SK-N-SH (cell line): Measurements from ENCODE around the gene CDK5RAP2. TPM values are rescaled to one million over a fixed set of nuclear protein-coding genes. Genes with fewer than 3 reads are reported as not detected.

Source experiments
- CTCF ChIA-PET: fragments of 300-600, 350-600 bp; formaldehyde crosslinking; extraction: SDS; loops from one replicate; lab custom pipeline; 2021; lab: Yijun Ruan, JAX
- POLR2A ChIA-PET: fragments of 350-600 bp; sonication (Branson Sonifier 250); formaldehyde crosslinking; extraction: SDS; loops from one replicate; lab custom pipeline; 2020; ENCODE audit warnings: antibody characterized with exemption, inconsistent platforms; lab: Yijun Ruan, JAX
- DNase-seq: peaks from one replicate; pipeline ENCODE4 v3.0.0; 2012
- H2AFZ ChIP-seq: fragments of 200-600 bp; sonication (generic); 2 replicates; pipeline ENCODE4 v1.8.1; 2016; ENCODE audit warnings: antibody characterized with exemption, mild to moderate bottlenecking, low read depth
- H3F3A ChIP-seq: fragments of 200-600 bp; sonication (generic); replicated peaks from 2 replicates; pipeline ENCODE3; 2016; ENCODE audit warnings: antibody characterized with exemption, mild to moderate bottlenecking; ENCODE audit not compliant: insufficient read depth
- H3K27ac ChIP-seq, 2 experiments: fragments of 200-500 bp in 1 of 2; fragments of 200-600 bp in 1 of 2; sonication (Bioruptor generic) in 1 of 2; sonication (generic), shearing (Covaris generic) in 1 of 2; 2 replicates each; pipeline versions ENCODE4 v1.5.1 to v1.6.1; 2014 to 2016; ENCODE audit warnings: low read depth in 2 of 2, inconsistent platforms in 1 of 2, low read length in 1 of 2, mild to moderate bottlenecking in 1 of 2, mixed read lengths in 1 of 2
- H3K27me3 ChIP-seq: fragments of 200-600 bp; sonication (generic), shearing (Covaris generic); 2 replicates; pipeline ENCODE4 v1.6.1; 2016; ENCODE audit warnings: mixed run types; ENCODE audit not compliant: insufficient read depth
- H3K36me3 ChIP-seq, 2 experiments: fragments of 200-500 bp in 1 of 2; fragments of 200-600 bp in 1 of 2; sonication (Bioruptor generic) in 1 of 2; sonication (generic) in 1 of 2; replicated peaks in 1 of 2; 2 replicates each; pipeline versions ENCODE3 to v1.5.1; 2014 to 2016; ENCODE audit warnings: low read length in 1 of 2, mild to moderate bottlenecking in 1 of 2; ENCODE audit not compliant: insufficient read depth in 2 of 2, control insufficient read depth in 1 of 2
- H3K4me1 ChIP-seq, 2 experiments: fragments of 200-500 bp in 1 of 2; fragments of 200-600 bp in 1 of 2; sonication (Bioruptor generic) in 1 of 2; sonication (generic), shearing (Covaris generic) in 1 of 2; 2 replicates each; pipeline versions ENCODE4 v1.5.1 to v1.6.1; 2014 to 2016; ENCODE audit warnings: low read depth in 1 of 2, low read length in 1 of 2, mixed run types in 1 of 2; ENCODE audit not compliant: insufficient read depth in 2 of 2, control insufficient read depth in 1 of 2
- H3K4me2 ChIP-seq: fragments of 200-600 bp; sonication (generic), shearing (Covaris generic); 2 replicates; pipeline ENCODE4 v1.6.1; 2017; ENCODE audit warnings: mixed run types
- H3K4me3 ChIP-seq, 2 experiments: fragments of 200-500 bp in 1 of 2; fragments of 200-600 bp in 1 of 2; sonication (Bioruptor generic) in 1 of 2; sonication (generic), shearing (Covaris generic) in 1 of 2; 2 replicates each; pipeline versions ENCODE4 v1.5.1 to v1.8.1; 2014 to 2016; ENCODE audit warnings: low read depth in 2 of 2, inconsistent platforms in 1 of 2, low read length in 1 of 2, mild to moderate bottlenecking in 1 of 2, mixed read lengths in 1 of 2, moderate library complexity in 1 of 2
- H3K79me2 ChIP-seq: fragments of 200-600 bp; sonication (generic); 2 replicates; pipeline ENCODE4 v1.8.1; 2017; ENCODE audit warnings: mild to moderate bottlenecking; ENCODE audit not compliant: insufficient read depth
- H3K9ac ChIP-seq: fragments of 200-600 bp; sonication (generic); 2 replicates; pipeline ENCODE4 v1.6.1; 2017; ENCODE audit warnings: mixed run types
- H3K9me2 ChIP-seq: fragments of 200-600 bp; sonication (generic); 2 replicates; pipeline ENCODE4 v1.6.1; 2017; ENCODE audit warnings: mixed run types
- H3K9me3 ChIP-seq: fragments of 200-600 bp; sonication (generic); 2 replicates; pipeline ENCODE4 v1.6.1; 2017; ENCODE audit warnings: mixed run types, mild to moderate bottlenecking, moderate library complexity
- H4K20me1 ChIP-seq: fragments of 200-600 bp; sonication (generic); 2 replicates; pipeline ENCODE4 v1.6.1; 2017; ENCODE audit warnings: mild to moderate bottlenecking, mixed run types; ENCODE audit not compliant: insufficient read depth
- CTCF ChIP-seq: fragments of 200-600 bp; sonication (generic); IDR thresholded peaks from 2 replicates; pipeline ENCODE4 v1.6.1; 2017; ENCODE audit warnings: antibody characterized with exemption, mild to moderate bottlenecking, moderate library complexity
- FOSL2 ChIP-seq: IDR thresholded peaks from 2 replicates; pipeline ENCODE4 v1.4.0; 2012; ENCODE audit warnings: low read depth, mild to moderate bottlenecking, moderate library complexity, borderline replicate concordance
- MAX ChIP-seq: IDR thresholded peaks from 2 replicates; pipeline ENCODE4 v1.4.0; 2012; ENCODE audit warnings: low read depth
- RCOR1 ChIP-seq: fragments of 150-350 bp; IDR thresholded peaks from 2 replicates; pipeline ENCODE4 v1.6.1; 2017; ENCODE audit warnings: antibody characterized with exemption, low read length
- REST ChIP-seq: IDR thresholded peaks from 2 replicates; pipeline ENCODE4 v1.6.1; 2012; ENCODE audit warnings: mild to moderate bottlenecking, low read depth, low read length, moderate library complexity
- RXRA ChIP-seq: IDR thresholded peaks from 2 replicates; pipeline ENCODE4 v1.4.0; 2012; ENCODE audit warnings: low read depth, mild to moderate bottlenecking, borderline replicate concordance
- SMC3 ChIP-seq: IDR thresholded peaks from 2 replicates; pipeline ENCODE4 v1.6.1; 2012; ENCODE audit warnings: low read depth, low read length, improper control_type of control experiment
- TEAD4 ChIP-seq: IDR thresholded peaks from 2 replicates; pipeline ENCODE4 v1.4.0; 2012; ENCODE audit warnings: mild to moderate bottlenecking, borderline replicate concordance; ENCODE audit not compliant: insufficient read depth
- USF1 ChIP-seq: IDR thresholded peaks from 2 replicates; pipeline ENCODE4 v1.4.0; 2012; ENCODE audit warnings: low read depth, borderline replicate concordance
- WGBS: methylation state at CpG from one replicate; pipeline ENCODE4 v1.1.6; 2017; ENCODE audit warnings: low lambda C conversion rate; 5-methylcytosine and 5-hydroxymethylcytosine counted together
- polyA plus RNA-seq, 3 experiments: library from polyadenylated mRNA; depleted of rRNA; stranded (reverse); fragments of >200 nt; gene quantifications; 2 replicates each; pipeline ENCODE4 v1.2.3, GENCODE V29; 2012

CDK5RAP2 gene
- polyA plus RNA-seq, 1 of the 3 experiments (the other 2 are of a cell fraction) = 20.7 TPM

GRCh38 chr9:120558454-120558853, 21.5 kb downstream of the CDK5RAP2 start:
- Histone ChIP-seq H3K4me2 (no peak overlapping the region), H3K27me3 (no peaks in the 10 kb centered on the region), H3K36me3 (peaks cover 7 to 8% of the 10 kb centered on the region in 2 experiments), H2AFZ (no peak overlapping the region), H3K4me1 (no peaks in the 10 kb centered on the region), H4K20me1 (no peaks in the 10 kb centered on the region; the same call in 1 of the 2 replicates), H3K79me2 (peaks cover 52% of the 10 kb centered on the region; the same call in 1 of the 2 replicates), H3K4me3 (no peak overlapping the region), H3K9me3 (no peaks in the 10 kb centered on the region), H3K27ac (no peak overlapping the region), H3K9me2 (no peaks in the 10 kb centered on the region), H3F3A (no peaks in the 10 kb centered on the region)
- DNase-seq = no peak
- POLR2A ChIA-PET = no interaction called here
- TF ChIP-seq SMC3 (no peak), RCOR1 (no peak), MAX (no peak), REST (no peak), RXRA (no peak), TEAD4 (no peak)
- TF ChIP-seq, all 33 proteins: peak for 0
- CTCF ChIA-PET = interaction anchor here (1.3 kb wide), 1 partner anchor 21 kb away, joined by 3 read pairs; no protein-coding TSS in a partner anchor
- WGBS = 100% methylated on average over 3 of the region's 3 CpGs
- H3K9ac ChIP-seq = no peak overlapping the region

GRCh38 chr9:120557205-120557604, 22.8 kb downstream of the CDK5RAP2 start:
- 44% methylated on average over 2 of the region's 2 CpGs for WGBS
- Histone ChIP-seq H3F3A (no peaks in the 10 kb centered on the region), H3K4me2 (no peak overlapping the region), H3K79me2 (peaks cover 45% of the 10 kb centered on the region; the same call in 1 of the 2 replicates), H4K20me1 (no peaks in the 10 kb centered on the region), H2AFZ (no peak overlapping the region), H3K9me2 (no peaks in the 10 kb centered on the region), H3K36me3 (peaks cover 7% of the 10 kb centered on the region in 2 experiments), H3K27ac (no peak overlapping the region), H3K27me3 (no peaks in the 10 kb centered on the region), H3K9me3 (no peaks in the 10 kb centered on the region), H3K4me3 (no peak overlapping the region), H3K9ac (no peak overlapping the region), H3K4me1 (no peaks in the 10 kb centered on the region)
- no peak for DNase-seq
- ChIA-PET POLR2A (no interaction called here), CTCF (interaction anchor here (0.6 kb wide), 1 partner anchor 80 kb away, joined by 3 read pairs; no protein-coding TSS in a partner anchor)
- TF ChIP-seq USF1 = no peak
- no peak for TF ChIP-seq TEAD4
- TF ChIP-seq CTCF = no peak
- no peak for TF ChIP-seq FOSL2
